PFSK-1 (cell line): ENCODE measurements around the gene SPAG5.

Experiments used
- POLR2AphosphoS5 ChIP-seq: IDR thresholded peaks from 2 replicates; pipeline ENCODE4 v1.6.1; 2012; ENCODE audit warnings: low read depth, mild to moderate bottlenecking, control low read depth, low read length, moderate library complexity
- TAF1 ChIP-seq: IDR thresholded peaks from 2 replicates; pipeline ENCODE4 v1.6.1; 2012; ENCODE audit warnings: low read length, control low read depth, borderline replicate concordance; ENCODE audit not compliant: insufficient read depth

GRCh38 chr17:28573521-28573920, 25.3 kb downstream of the SPAG5 start:
- TF ChIP-seq TAF1: no peak
- TF ChIP-seq POLR2AphosphoS5: no peak
